Measurements from ENCODE around the gene ADGRB3.
"Not testable (repeated sequence)": the region's sequence is repeated elsewhere in the genome, so short reads cannot be mapped to it uniquely, and the experiment has no call there.

The ADGRB3 gene

GRCh38 chr6:69421269-69421668, 786.2 kb downstream of the ADGRB3 start:
- no peak for DNase-seq (ENCODE audit: low read depth in 3 of 3, low spot score in 1 of 3)

- DNase-seq (ENCODE audit: low read depth in 3 of 3, low spot score in 1 of 3), result no peak
These were observed 786.9 kb downstream of the ADGRB3 start for GRCh38 chr6:69422020-69422419.

GRCh38 chr6:69422475-69422874, 787.4 kb downstream of the ADGRB3 start:
- no peak for DNase-seq (ENCODE audit: low read depth in 3 of 3, low spot score in 1 of 3)

- no peak for DNase-seq (ENCODE audit: low read depth in 3 of 3, low spot score in 1 of 3)
These were observed 788.7 kb downstream of the ADGRB3 start for GRCh38 chr6:69423785-69424184.

GRCh38 chr6:69424581-69424980, 789.5 kb downstream of the ADGRB3 start:
- no peak for DNase-seq (ENCODE audit: low read depth in 3 of 3, low spot score in 1 of 3)

GRCh38 chr6:69427882-69428281, 792.8 kb downstream of the ADGRB3 start:
- DNase-seq (ENCODE audit: low read depth in 3 of 3, low spot score in 1 of 3), result no peak

GRCh38 chr6:69432168-69432567, 797.1 kb downstream of the ADGRB3 start:
- DNase-seq (ENCODE audit: low read depth in 3 of 3, low spot score in 1 of 3), result not testable (repeated sequence)

GRCh38 chr6:69433116-69433515, 798.0 kb downstream of the ADGRB3 start:
- not testable (repeated sequence) for DNase-seq (ENCODE audit: low read depth in 3 of 3, low spot score in 1 of 3)

GRCh38 chr6:69438113-69438512, 803.0 kb downstream of the ADGRB3 start:
- no peak for DNase-seq (ENCODE audit: low read depth in 3 of 3, low spot score in 1 of 3)

Measured in stimulated activated CD4-positive, alpha-beta T cell treated with anti-CD3 and anti-CD28 coated beads, TNF-alpha, amount 100 ng/mL, for 1 hour (primary cell).